GM12878 (cell line): ENCODE measurements around the gene AP3M1. TPM values are rescaled to one million over a fixed set of nuclear protein-coding genes. Genes with fewer than 3 reads are reported as not detected.

Experiments
- ASH2L ChIP-seq: fragments of 300-600, 200-600 bp; sonication (generic); IDR thresholded peaks from 2 replicates; pipeline ENCODE4 v1.6.1; 2017; ENCODE audit warnings: low read depth, mild to moderate bottlenecking, borderline replicate concordance
- BACH1 ChIP-seq: fragments of 450-650 bp; IDR thresholded peaks from 2 replicates; pipeline ENCODE4 v1.6.1; 2017; ENCODE audit warnings: mild to moderate bottlenecking, borderline replicate concordance
- BCL3 ChIP-seq: IDR thresholded peaks from 2 replicates; pipeline ENCODE4 v1.6.1; 2011; ENCODE audit warnings: borderline replicate concordance, low read depth, mild to moderate bottlenecking, moderate library complexity, low read length; ENCODE audit not compliant: insufficient read depth, poor library complexity, severe bottlenecking
- BHLHE40 ChIP-seq, 2 experiments: fragments of 450-650 bp in 1 of 2; IDR thresholded peaks; 2 replicates each; pipeline ENCODE4 v1.6.1; 2011 to 2017; ENCODE audit warnings: low read depth in 2 of 2, borderline replicate concordance in 1 of 2, improper control_type of control experiment in 1 of 2, low read length in 1 of 2, mild to moderate bottlenecking in 1 of 2
- EZH2 ChIP-seq: IDR thresholded peaks from 2 replicates; pipeline ENCODE4 v1.6.1; 2012; ENCODE audit warnings: low read depth, mild to moderate bottlenecking, control low read depth, inconsistent platforms, low read length, borderline replicate concordance; ENCODE audit not compliant: control insufficient read depth
- FOS ChIP-seq: IDR thresholded peaks from 3 replicates; pipeline ENCODE4 v1.6.1; 2011; ENCODE audit warnings: borderline replicate concordance; ENCODE audit not compliant: insufficient read length; ENCODE audit errors: extremely low read depth
- FOXK2 ChIP-seq: fragments of 450-650 bp; IDR thresholded peaks from 2 replicates; pipeline ENCODE4 v1.6.1; 2017; ENCODE audit warnings: mild to moderate bottlenecking, moderate library complexity
- HDAC2 ChIP-seq: fragments of 200-600 bp; sonication (generic); IDR thresholded peaks from 2 replicates; pipeline ENCODE4 v1.6.1; 2017
- JUND ChIP-seq: IDR thresholded peaks from 2 replicates; pipeline ENCODE4 v1.6.1; 2012; ENCODE audit warnings: low read depth, mild to moderate bottlenecking, low read length, improper control_type of control experiment, moderate library complexity
- MTA2 ChIP-seq: fragments of 450-650 bp; IDR thresholded peaks from 2 replicates; pipeline ENCODE4 v1.6.1; 2016; ENCODE audit warnings: low read depth, mild to moderate bottlenecking, moderate library complexity
- NFYA ChIP-seq: IDR thresholded peaks from 2 replicates; pipeline ENCODE4 v1.6.1; 2011; ENCODE audit warnings: low read depth, mild to moderate bottlenecking, low read length, improper control_type of control experiment, borderline replicate concordance
- NKRF ChIP-seq: fragments of 450-650 bp; conservative IDR thresholded peaks from 2 replicates; pipeline ENCODE4 v1.6.1; 2017; ENCODE audit warnings: mild to moderate bottlenecking, moderate library complexity
- PAX5 ChIP-seq: IDR thresholded peaks from 2 replicates; pipeline ENCODE4 v1.6.1; 2011; ENCODE audit warnings: low read depth, low read length, borderline replicate concordance
- PRDM15 ChIP-seq: fragments of 450-650 bp; formaldehyde crosslinking; IDR thresholded peaks from 2 replicates; pipeline ENCODE4 v1.4.0; 2020; ENCODE audit warnings: mild to moderate bottlenecking, moderate library complexity
- RELA ChIP-seq: fragments of 450-650 bp; IDR thresholded peaks from 2 replicates; pipeline ENCODE4 v1.8.0; 2014; ENCODE audit warnings: borderline replicate concordance; ENCODE audit not compliant: partially characterized antibody
- SREBF1 ChIP-seq: IDR thresholded peaks from 2 replicates; pipeline ENCODE4 v1.6.1; 2012; ENCODE audit warnings: mild to moderate bottlenecking, low read length
- SREBF2 ChIP-seq: IDR thresholded peaks from 2 replicates; pipeline ENCODE4 v1.6.1; 2012; ENCODE audit warnings: mild to moderate bottlenecking, low read length
- TCF12 ChIP-seq: IDR thresholded peaks from 2 replicates; pipeline ENCODE4 v1.6.1; 2011; ENCODE audit warnings: low read depth, mild to moderate bottlenecking, low read length
- ZBED1 ChIP-seq: IDR thresholded peaks from 2 replicates; pipeline ENCODE4 v1.6.1; 2016; ENCODE audit warnings: borderline replicate concordance
- ZBTB11 ChIP-seq: fragments of 450-650 bp; formaldehyde crosslinking; IDR thresholded peaks from 2 replicates; pipeline ENCODE4 v1.5.0; 2022; ENCODE audit warnings: mild to moderate bottlenecking, missing genetic modification characterization
- polyA plus RNA-seq, 11 experiments: library from polyadenylated mRNA; depleted of rRNA in 4 of 11; unstranded in 6 of 11; stranded (reverse) in 5 of 11; fragments of >200 nt; fragmentation: Nextera tagmentation in 4 of 11; fragmentation: Illumina TruSeq in 1 of 11; extraction: Ambion mirVana in 4 of 11; extraction: Trizol in 1 of 11; gene quantifications; 1 replicate in 1 of 11; 2 replicates in 10 of 11; pipeline versions ENCODE4 v1.2.1 to v1.2.3, GENCODE V29; 2011 to 2016; ENCODE audit warnings: inconsistent platforms in 2 of 11, missing spikeins in 2 of 11, low read depth in 1 of 11
- total RNA-seq, 4 experiments: library from RNA; depleted of rRNA in 3 of 4; stranded (reverse); fragments of >200 nt in 3 of 4; fragmentation: Illumina TruSeq in 1 of 4; extraction: Trizol in 1 of 4; gene quantifications; 2 replicates each; pipeline versions ENCODE4 v1.2.1 to v1.2.3, GENCODE V29; 2013 to 2021

The AP3M1 gene
- total and polyA plus RNA-seq, 10 of the 15 experiments (the other 5 are each of a cell fraction or from before 2014, with no cell fraction given): 22.1 to 83.4 (median 47.7) TPM

- TF ChIP-seq FOXK2: no peak
- TF ChIP-seq SREBF1: no peak
- TF ChIP-seq BHLHE40 (IDR thresholded peaks at IDR 0.05; ENCODE audit: borderline replicate concordance in 1 of 2, low read depth in 2 of 2, low read length in 1 of 2): peak in 1 of 2 experiments; percentile 41; a peak in 1 of 4 replicates
- no peak for TF ChIP-seq ZBTB11 (CRISPR knock-in tag)
- TF ChIP-seq SREBF2: no peak
- no peak for TF ChIP-seq FOS
- TF ChIP-seq BACH1: peak; percentile 28; the same call in 1 of the 2 replicates
- no peak for TF ChIP-seq RELA
- no peak for TF ChIP-seq NKRF
- TF ChIP-seq JUND: no peak
- no peak for TF ChIP-seq NFYA
- TF ChIP-seq PRDM15 (CRISPR knock-in tag): no peak
- no peak for TF ChIP-seq EZH2
- TF ChIP-seq ASH2L: no peak
- peak; percentile 94 for TF ChIP-seq MTA2
- TF ChIP-seq ZBED1: no peak
- peak; percentile 28 for TF ChIP-seq BCL3
- TF ChIP-seq PAX5: no peak
- no peak for TF ChIP-seq HDAC2
- no peak for TF ChIP-seq TCF12
These were observed 72.6 kb downstream of the AP3M1 start (continued) for GRCh38 chr10:74078037-74078436.
